Activated gamma-delta T cell treated with Interleukin-2 at 50 U/mL for 16 hours (primary cell): ENCODE results near the gene ERCC3.

Source experiments
- DNase-seq: peaks from one replicate; pipeline ENCODE4 v3.0.0-alpha.2; 2020

Gene ERCC3

DNA sequence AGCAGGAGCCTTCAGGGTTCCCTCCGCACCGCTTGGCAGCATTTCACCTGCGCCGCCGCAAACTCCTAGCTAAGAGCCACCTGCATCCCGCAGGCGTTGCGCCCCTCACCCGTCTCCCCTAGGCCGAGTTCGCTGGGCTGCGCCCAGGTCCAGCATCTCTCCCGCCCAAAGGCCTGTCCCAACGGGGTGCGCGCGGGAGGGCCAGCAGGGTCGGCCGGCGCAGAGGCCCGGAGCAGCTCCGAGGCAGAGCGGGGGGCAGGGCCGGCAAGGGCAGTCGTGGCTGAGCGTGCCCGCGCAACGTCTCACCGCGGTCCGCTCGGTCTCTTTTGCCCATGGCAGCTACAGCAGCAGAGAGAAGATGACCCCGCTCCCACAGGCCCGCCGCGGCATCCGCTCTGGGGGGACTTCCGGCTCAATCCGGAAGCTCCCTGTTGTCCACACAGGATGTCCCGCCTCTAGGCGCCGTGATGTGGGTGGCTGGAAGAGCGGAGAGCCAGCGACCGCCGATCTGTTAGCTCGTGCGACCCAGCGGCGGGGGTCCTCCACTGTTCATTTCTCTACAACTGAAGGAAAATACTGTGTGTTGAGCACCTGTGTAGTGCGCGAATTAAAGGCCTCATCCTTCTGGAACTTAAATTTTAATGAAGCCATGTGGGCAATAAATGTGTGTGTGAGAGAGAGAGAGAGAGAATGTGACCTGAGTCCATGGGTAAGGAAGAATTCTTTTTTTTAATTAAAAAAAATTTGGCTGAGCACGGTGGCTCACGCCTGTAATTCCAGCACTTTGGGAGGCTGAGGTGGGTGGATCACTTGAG lies at the start of gene ERCC3:
ERCC3 (minus strand) TSS at position 397 of the 815 bp plus-strand sequence; CDS start at position 334, 63 bp downstream.
- peak; percentile 81 for DNase-seq

DNA sequence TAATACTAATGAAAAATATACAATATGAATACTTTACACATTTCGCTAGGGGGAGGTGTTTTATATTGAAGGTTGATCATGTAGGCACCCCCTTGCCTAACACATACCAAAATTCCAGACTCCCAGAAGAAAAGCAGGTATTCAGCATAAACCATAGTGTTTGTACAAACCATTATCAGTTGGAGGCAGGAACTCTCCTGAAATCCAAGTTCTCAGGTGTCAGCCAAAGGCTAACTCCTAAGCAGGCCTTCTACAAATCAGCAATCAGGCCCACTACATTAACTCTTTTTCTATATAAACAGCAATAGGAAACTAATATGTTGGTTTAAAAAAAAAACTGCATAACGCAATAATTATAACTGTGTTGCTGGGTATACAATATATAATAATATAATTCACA lies 49.3 kb upstream of the ERCC3 start:
- no peak for DNase-seq

DNA sequence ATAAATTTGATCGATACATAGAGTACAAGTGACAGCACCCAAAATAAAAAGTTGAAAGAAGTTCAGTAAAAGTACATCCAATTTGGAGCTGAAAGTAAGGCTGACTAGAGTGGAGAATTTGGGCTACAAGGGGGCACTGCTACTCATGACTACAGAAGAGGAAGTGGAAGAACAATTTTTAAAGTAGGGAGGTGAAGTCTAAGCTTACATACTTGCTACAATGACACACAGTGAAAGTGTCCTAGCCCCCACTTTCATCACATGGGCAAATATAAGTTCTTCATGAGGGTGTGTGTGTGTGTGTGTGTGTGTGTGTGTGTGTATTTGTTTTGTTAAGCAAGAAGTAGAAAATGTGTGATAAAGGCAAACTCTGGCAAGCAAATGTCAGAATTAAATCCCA lies 48.2 kb upstream of the ERCC3 start:
- no peak for DNase-seq

DNA sequence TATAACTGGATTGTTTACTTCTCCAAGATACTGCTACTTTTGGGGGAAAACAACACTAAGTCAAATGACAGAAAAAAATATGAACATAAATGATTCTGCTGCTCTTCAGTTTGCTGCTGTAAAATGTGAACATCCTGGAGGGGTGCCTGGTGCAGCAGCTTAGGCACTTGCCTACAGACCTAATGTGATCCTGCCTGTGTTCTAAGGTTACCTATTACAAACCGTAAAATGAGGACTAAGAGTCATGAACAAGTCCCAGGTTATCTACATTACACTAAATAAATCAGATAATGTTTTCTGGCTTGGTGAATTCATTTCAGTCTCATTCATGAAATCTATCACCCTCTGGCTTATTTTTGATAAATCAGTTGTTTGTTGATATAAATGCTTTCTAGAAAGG lies 38.4 kb upstream of the ERCC3 start:
- DNase-seq: no peak

DNA sequence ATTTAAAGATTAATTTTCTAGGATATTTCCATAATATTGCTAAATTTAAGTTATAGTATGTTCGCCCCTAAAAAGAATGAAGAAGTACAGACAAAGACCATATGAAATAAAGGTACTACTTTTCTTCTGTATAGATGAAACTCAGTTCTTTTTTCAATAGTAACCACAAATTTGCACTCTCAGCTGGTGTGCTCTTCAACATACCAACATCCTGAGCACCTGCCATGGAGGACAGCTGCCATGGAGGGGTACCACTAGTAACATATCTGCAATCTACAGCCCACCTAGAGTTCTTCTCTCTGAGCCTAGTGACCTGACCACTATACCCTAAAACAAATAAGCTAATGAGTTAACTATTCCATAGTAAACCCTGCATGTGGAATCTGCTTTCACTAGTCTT lies 36.8 kb upstream of the ERCC3 start:
- no peak for DNase-seq

DNA sequence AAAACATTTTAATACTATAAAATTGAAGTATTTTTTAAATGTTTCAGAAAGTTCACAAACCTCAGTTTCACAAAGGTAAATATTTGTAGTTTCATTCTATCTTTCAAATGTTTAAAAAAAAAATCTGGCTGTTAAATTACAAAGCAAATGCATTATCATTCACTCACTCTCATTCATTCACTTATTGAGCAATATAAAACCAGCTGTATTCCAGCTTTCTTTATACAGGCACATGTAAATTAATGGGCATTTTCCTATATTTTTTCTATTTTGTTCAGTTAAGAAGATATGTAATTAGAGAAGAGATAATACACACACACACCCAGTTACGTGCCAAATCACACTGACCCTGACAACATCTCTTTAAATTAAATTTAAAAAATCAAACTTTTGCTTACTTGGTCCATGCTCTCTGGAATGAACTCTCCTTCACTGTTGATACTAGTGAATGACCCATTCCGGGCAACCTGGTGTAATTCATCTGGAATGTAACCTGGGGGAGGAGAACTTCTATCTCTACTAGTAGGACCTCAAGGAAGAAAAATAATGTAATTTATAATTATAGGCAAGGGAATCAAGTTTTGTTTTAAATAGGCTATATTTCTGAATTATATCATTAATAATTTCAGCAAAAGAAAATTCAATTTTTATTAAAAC lies 32.5 kb upstream of the ERCC3 start:
- no peak for DNase-seq

DNA sequence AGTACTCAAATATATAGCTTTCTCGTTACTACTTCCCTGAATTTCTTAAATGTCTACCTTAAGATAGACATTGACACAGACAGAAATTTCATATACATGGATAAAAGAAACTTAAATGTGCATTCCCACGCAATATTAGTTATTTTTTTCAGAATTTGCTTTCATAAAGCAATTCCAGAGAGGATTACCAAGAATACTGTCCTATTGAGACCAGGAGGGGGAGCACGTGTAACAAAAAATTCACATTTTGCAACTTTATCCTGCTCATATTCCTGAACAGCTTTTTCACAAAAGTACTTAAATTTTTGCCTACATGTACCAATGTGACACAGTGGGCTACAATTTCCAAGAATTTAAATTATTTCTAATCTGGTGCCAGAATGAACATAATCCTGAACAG lies 30.7 kb upstream of the ERCC3 start:
- no peak for DNase-seq

DNA sequence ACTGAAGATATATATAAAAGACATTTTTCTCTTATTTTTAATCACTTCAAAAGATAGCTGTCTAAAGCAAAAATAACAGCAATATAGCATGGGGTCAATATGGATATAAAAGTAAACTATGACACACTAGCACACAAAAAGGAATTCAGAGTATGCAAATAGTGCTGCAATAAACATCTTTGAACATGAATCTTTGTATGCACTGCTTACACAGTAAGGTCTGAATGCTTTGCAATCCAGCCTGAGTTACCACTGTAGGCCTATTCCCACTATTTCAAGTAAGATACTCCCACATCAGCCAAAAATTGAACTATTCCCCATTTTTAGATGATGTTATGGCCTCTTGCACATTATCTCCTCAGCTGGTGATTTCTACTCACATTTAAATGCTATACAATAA lies 27.4 kb upstream of the ERCC3 start:
- DNase-seq: no peak

DNA sequence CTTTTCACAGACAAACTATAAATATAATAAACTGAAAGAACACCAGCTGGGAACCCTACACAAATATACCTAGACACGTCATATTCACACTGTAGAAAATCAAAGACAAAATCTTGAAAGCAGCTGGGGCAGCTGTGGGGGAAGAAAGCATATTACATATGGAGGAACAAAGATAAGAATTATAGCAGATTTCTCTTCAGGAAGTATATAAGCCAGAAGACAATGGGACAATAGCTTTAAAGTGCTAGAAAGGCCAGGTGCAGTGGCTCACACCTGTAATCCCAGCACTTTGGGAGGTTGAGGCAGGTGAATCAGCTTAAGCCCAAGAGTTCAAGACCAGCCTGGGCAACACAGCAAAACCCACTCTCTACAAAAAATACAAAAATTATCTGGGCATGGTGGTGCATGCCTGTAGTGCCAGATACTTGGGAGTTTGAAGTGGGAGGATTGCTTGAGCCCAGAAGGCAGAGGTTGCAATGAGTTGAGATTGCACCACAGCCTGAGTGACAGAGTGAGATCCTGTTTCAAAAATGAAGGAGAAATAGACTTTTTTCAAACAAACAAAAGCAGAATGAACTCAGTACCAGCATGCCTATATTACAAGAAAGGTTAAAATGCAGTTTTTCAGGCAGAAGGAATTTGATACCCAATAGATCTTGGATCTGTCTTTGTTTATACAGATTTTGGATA lies 26.8 kb upstream of the ERCC3 start:
- DNase-seq: no peak

DNA sequence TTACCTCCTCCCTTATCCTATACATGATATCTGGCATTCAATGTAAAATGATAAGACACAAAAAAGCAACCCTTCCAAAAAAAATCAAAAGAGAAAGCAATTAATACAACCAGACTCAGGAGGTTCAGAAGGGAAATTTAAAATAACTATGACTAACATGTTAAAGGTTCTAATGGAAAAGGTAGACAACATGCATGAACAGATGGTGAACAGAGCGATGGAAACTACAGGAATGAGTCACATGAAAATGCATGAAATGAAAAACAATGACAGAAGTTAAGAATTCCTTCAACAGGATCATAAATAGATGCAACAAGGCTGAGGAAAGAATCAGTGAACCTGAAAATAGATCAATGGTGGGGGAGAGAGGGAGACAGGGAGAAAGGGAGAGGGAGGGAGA lies 26.1 kb upstream of the ERCC3 start:
- DNase-seq: no peak

DNA sequence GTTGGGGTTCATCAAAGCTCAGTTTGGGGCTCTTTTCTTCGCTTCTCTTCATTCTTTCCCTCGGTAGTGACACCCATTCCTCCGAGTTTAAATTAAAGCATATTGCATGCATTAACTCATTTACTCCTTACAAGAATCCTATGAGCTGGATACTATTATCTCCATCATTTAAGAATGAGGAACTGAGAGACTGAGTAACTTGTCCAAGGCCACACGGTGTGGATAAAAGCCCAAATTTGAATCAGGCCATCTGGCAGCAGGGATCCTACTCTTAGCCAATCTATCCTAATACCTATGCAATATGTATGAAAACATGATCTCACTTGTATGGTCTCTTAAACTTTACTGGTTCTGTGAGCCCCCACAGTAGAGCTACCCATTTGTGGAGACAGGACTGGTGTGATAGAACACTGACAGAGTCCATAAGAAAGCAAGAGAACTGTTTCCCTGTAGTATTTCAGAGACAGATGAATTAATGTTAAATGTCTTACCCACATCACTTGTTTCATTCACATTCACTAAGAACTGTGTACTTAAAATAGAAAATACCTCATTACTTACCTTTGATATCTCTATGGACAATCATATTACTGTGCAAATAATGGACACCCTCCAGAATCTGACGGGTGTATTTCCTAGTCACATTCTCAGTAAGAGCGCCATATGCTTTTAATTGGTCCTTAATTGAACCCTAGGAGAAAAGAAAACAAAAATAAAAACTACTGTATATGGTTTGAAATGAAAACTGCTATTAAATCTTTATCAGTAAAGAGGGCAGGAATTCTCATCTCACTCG lies 20.4 kb upstream of the ERCC3 start:
- no peak for DNase-seq

DNA sequence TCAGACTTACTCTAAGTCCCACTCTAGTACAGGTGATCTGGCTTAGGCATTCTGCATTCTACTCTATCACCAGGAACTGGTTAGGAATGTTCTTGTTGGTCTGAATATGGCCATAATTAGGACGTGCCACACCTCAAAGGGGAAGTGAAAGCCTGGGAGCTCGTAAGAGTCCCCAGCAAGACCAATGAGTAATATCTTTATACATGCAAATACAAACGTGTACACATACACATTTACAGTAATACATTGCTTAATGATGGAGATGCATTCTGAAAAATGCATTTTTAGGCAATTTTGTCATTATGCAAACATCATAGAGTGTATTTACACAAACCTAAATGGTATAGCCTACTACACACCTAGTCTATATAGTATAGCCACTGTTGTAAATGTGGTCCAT lies 19.5 kb upstream of the ERCC3 start:
- no peak for DNase-seq

DNA sequence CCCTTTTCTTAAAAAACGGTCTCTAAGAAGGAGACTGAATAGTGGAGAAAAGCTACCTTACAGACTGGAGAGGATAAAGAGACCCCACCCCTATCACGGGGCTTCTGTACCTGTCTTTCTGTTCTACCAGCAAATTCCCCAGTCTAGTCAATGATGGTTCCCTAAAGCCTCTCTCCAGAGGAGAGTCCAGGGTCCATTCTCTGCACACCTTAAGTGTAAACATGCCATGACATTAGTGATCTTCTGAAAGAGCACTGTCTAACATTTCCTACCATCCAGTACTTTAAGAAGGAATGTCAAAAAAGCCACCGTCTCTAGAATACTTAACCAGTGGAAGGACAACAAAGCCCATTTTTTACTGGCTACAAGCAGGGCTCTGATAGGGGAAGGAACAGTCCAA lies 17.0 kb upstream of the ERCC3 start:
- no peak for DNase-seq

DNA sequence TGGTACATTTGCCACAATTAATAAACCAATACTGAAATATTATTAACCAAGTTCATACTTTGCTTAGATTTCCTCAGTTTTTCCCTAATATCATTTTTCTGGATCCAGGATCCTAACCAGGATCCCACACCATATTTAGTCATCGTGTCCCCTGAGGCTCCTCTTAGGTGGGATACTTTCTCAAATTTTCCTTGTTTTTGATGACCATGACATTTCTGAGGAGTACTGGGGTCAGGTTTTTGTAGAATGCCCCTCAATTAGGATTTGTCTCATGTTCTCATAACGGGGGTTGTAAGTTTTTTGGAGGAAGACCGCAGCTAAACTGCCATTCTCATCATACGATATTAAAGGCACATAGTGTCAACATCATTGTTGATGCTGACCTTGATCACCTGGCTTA lies 15.5 kb upstream of the ERCC3 start:
- DNase-seq: no peak

DNA sequence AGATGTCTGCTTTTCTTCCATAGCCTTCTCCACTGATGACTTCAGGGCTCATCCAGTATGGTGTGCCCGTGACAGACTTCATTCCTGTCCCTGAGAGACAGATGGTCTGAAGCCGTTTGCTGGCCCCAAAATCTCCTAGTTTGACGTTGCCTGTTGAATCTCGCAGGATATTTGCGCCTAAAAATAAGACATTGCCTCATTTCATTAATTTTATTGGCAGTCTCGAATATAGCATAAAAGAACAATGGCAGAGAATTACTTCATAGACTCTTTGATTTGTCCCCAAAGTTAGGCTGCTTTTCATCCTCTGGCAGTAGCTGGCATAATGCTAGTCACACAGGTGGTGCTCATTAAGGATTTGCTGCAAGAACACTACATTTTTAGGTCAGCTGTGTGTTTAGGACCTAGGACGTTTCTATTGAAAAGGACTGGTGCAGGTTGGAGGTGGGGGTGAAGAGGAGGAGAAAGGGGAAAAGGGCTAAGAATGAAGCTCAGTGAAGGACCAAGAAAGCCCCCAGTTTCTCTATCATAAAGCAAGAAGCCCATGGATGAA lies 14.7 kb upstream of the ERCC3 start:
- DNase-seq: no peak

DNA sequence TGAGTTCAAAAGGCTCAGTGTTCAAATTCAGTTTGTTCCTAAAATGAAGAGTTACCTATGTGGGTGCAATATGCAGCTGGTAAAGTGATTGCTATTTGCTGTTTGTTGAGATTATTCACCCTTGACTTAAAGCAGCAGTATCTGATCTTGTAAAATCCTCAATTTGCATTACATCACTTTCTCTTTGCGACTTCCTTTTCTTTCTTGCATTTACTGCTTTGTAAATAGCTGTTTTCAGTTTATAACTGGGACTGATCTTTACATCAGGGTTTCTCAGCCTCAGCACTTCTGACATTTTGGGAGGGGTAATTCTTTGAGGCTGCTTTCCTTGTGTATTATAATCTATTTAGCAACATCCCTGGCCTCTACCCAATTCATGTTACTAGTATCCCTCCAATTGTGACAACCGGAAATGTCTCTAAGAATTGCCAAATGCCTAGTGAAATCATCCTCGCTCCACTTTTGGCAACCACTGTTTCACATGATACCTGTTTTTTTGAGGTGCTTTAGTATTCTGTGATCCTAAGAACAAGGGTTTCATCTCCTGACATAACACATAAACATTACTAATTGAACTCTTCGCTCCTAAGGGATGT lies 12.1 kb upstream of the ERCC3 start:
- DNase-seq: no peak

DNA sequence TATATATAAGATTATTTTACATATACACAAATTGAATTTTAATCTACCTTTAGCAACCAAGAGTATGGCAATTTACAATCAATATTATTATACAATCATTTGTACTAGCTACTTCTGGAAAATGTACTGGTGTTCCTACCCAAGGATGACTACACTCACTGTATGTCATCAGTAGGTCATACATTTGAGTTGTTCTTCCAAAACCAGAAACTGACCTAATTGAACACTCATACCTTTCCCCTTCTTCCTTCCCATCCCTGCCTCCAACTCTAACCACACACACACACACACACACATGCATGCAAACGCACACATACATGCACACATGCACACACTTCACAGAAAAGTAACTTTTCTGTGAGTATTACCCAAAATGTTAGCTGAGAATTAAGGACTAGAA lies 8.2 kb upstream of the ERCC3 start:
- DNase-seq: no peak

DNA sequence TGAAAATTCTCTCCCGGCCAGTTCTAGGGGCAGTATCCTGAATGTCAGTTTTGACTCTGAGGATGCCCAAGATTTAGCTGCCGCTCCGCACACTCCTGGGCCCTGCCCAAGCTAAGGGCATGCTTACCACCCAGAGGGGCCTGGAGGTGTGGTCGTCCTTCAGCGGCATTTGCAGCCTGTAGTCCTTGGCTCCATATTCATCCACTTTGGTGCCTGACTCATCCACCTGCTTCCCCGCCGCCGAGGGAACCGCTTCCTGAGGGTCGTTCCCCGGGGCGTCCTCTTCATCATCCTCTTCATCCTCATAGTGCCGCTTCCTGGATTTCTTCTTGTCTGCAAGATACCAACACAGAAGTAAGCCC lies 577 bp downstream of the ERCC3 start:
- DNase-seq: no peak

DNA sequence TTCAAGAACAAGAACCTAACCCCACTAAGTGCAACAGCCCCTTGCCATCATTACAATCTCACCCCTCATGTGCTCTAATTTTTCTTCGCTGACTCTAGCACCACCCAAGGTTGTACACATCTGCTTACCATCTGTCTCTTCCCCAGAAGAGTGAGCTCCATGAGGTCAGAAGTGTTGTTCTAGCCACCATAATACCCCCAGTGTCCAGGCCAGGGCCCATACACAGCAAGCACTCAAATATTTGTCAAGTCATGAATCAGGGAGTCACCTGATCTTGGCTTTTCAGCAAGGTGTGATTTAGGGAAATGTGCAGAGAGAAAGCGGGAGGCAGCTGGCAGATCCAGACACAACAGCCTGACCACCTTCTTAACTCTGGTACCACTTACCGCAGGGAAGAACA lies 5.7 kb downstream of the ERCC3 start:
- DNase-seq: no peak

DNA sequence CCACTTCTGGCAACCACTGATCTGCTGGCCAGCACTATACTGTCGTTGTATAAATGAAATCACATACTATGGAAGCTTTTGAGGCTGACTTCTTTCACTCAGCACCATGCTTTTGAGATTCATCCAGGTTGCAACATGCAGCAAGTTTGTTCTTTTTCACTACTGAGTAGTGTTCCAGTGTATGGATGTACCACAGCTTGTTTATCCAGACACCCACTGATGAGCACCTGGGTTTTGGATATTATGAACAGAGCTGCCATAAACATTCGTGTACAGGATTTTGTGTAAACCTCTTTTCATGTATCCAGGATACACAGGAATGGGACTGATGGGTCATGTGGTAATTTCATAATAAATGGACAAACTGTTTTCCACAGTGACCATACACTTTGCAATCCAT lies 10.7 kb downstream of the ERCC3 start:
- DNase-seq: no peak

DNA sequence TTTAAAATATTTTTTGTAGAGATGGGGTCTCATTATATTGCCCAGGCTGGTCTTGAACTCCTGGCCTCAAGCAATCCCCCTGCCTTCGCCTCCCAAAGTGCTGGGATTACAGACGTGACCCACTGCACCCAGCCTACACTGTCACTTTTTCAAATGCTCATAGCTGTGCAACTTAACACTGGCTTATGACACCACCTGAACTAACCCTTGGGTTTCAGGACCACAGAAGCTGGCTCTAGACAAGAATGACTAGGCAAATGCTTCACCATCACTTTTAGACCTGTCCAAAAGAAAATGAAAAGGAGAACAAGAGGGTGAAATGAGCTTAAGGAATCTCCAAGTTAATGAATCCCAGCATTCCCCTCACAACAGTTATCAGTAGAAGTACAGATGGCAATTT lies 13.3 kb downstream of the ERCC3 start:
- no peak for DNase-seq

DNA sequence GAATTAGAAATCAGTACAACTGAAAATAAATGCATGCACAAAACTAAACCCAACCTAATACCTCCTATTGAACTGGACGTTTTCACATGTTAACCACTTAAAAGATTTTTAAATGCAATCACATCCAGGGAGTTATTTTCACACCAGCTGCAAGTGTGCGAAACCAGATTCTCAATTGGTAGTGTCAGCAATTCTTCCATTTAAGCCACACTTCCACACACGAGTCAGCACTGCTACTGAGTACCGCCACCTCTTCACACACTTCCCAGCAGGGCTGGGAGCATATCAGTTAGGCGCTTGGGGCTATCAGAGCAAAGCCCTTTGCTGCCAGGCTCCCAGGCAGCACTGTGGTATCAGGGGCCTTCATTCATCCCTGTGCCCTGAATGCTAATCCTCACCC lies 14.2 kb downstream of the ERCC3 start:
- DNase-seq: no peak

DNA sequence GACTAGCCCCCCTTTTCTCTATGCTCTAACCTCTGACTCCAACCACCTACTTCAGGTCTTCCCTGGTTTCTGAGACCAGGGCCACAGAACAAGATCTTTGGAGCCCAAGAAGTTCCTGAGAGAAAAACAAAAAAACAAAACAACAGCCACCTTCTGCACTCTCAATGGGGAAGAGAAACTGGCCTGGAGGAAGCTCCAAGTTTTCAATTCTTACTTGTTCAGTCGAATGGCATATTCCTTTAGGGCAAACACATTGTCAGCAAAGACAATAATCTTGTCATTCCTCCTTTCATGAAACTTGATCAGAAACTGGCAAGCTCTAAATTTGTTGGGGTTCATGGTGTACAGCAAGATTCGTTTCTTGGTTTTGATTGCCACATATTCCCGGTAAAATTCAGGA lies 15.0 kb downstream of the ERCC3 start:
- no peak for DNase-seq
